K562 (cell line): ENCODE results near the gene DCAF6. TPM values are rescaled to one million over a fixed set of nuclear protein-coding genes. Genes with fewer than 3 reads are reported as not detected.

ENCODE experiments used
- ATAC-seq: fragments of 200-7000 bp; cut with Tn5 transposase; 3 replicates; pipeline ENCODE4 v1.9.1; 2020; ENCODE audit warnings: moderate library complexity
- BruUV-seq: library from RNA; stranded (reverse); fragments of 400-500 nt; replicated peaks from 2 replicates; lab custom pipeline; 2021; lab: Mats Ljungman, UMichigan
- CTCF ChIA-PET: fragments of 300-600 bp; formaldehyde crosslinking; extraction: SDS; loops from one replicate; lab custom pipeline; 2021; ENCODE audit warnings: low intra/inter-chr PET ratio; lab: Yijun Ruan, JAX
- POLR2A ChIA-PET: fragments of 300-600, 350-650 bp; sonication (Branson Sonifier 250); formaldehyde crosslinking; extraction: SDS; loops from one replicate; lab custom pipeline; 2021; ENCODE audit warnings: antibody characterized with exemption, inconsistent platforms; lab: Yijun Ruan, JAX
- DNase-seq, 4 experiments: peaks; one replicate each; pipeline versions ENCODE4 v3.0.0 to v3.0.0-alpha.2; 2011 to 2018; ENCODE audit warnings: low spot score in 3 of 4, mixed read lengths in 3 of 4; ENCODE audit errors: extremely low read depth in 1 of 4
- FAIRE-seq: peaks from 2 replicates; lab custom pipeline; 2011; peaks lifted over from hg19 to GRCh38; lab: Jason Lieb, UNC
- H2AFZ ChIP-seq: 2 replicates; pipeline ENCODE4 v1.6.0; 2011; ENCODE audit warnings: low read depth, low read length, control low read depth, inconsistent platforms
- H3K27ac ChIP-seq: fragments of 200-600 bp; 3 replicates; pipeline ENCODE4 v1.8.0; 2011; ENCODE audit warnings: low read depth, mild to moderate bottlenecking, control low read depth, inconsistent platforms, low read length, moderate library complexity, mixed read lengths; ENCODE audit errors: extremely low read depth
- H3K27me3 ChIP-seq, 2 experiments: fragments of 300-600 bp in 1 of 2; 2 replicates in 1 of 2; 3 replicates in 1 of 2; pipeline versions ENCODE4 v1.6.0 to v1.8.0; 2011; ENCODE audit warnings: inconsistent platforms in 2 of 2, low read length in 2 of 2, mild to moderate bottlenecking in 1 of 2, mixed read lengths in 1 of 2, moderate library complexity in 1 of 2; ENCODE audit not compliant: control insufficient read depth in 2 of 2, insufficient read depth in 2 of 2
- H3K36me3 ChIP-seq: fragments of 300-600 bp; 3 replicates; pipeline ENCODE4 v1.8.0; 2011; ENCODE audit warnings: mild to moderate bottlenecking, low read length, inconsistent platforms; ENCODE audit not compliant: control insufficient read depth, insufficient read depth
- H3K4me1 ChIP-seq, 2 experiments: fragments of 200-600 bp in 1 of 2; replicated peaks in 1 of 2; 2 replicates in 1 of 2; 3 replicates in 1 of 2; pipeline versions ENCODE4 v1.5.1 to v1.8.0; 2011; ENCODE audit warnings: inconsistent platforms in 2 of 2, low read length in 2 of 2, mild to moderate bottlenecking in 1 of 2, mixed read lengths in 1 of 2, moderate library complexity in 1 of 2; ENCODE audit not compliant: control insufficient read depth in 2 of 2, insufficient read depth in 2 of 2
- H3K4me2 ChIP-seq: 2 replicates; pipeline ENCODE4 v1.6.1; 2011; ENCODE audit warnings: low read length, control low read depth, inconsistent platforms, mixed read lengths; ENCODE audit not compliant: insufficient read depth
- H3K4me3 ChIP-seq: fragments of 200-600 bp; sonication (generic), shearing (Covaris generic); 2 replicates; pipeline ENCODE4 v1.5.1; 2016; ENCODE audit warnings: control low read depth, inconsistent platforms
- H3K79me2 ChIP-seq: fragments of 200-600 bp; 3 replicates; pipeline ENCODE4 v1.8.0; 2011; ENCODE audit warnings: low read length, inconsistent platforms; ENCODE audit not compliant: control insufficient read depth, insufficient read depth
- H3K9ac ChIP-seq, 2 experiments: 2 replicates each; pipeline versions ENCODE4 v1.6.0 to v1.6.1; 2011; ENCODE audit warnings: low read depth in 2 of 2, low read length in 2 of 2, control low read depth in 1 of 2, inconsistent platforms in 1 of 2, mild to moderate bottlenecking in 1 of 2, mixed read lengths in 1 of 2; ENCODE audit not compliant: insufficient read depth in 1 of 2
- H3K9me1 ChIP-seq: one replicate; pipeline ENCODE4 v1.6.0; 2011; ENCODE audit warnings: inconsistent platforms, mild to moderate bottlenecking, low read length, moderate library complexity; ENCODE audit not compliant: control insufficient read depth, insufficient read depth
- H3K9me3 ChIP-seq: replicated peaks from 2 replicates; pipeline ENCODE4 v1.5.1; 2011; ENCODE audit warnings: low read depth, low read length, inconsistent platforms; ENCODE audit not compliant: control insufficient read depth, insufficient read depth
- H4K20me1 ChIP-seq: replicated peaks from 2 replicates; pipeline ENCODE4 v1.6.1; 2011; ENCODE audit warnings: low read length, inconsistent platforms, mixed read lengths; ENCODE audit not compliant: control insufficient read depth, insufficient read depth
- ATF7 ChIP-seq: fragments of 450-650 bp; IDR thresholded peaks from 2 replicates; pipeline ENCODE4 v1.7.1; 2014; ENCODE audit warnings: mild to moderate bottlenecking, moderate library complexity
- ESRRA ChIP-seq: fragments of 450-650 bp; IDR thresholded peaks from 2 replicates; pipeline ENCODE4 v1.6.1; 2014; ENCODE audit warnings: low read depth, mild to moderate bottlenecking, moderate library complexity, borderline replicate concordance
- FOXJ2 ChIP-seq: fragments of 200-800 bp; sonication (Bioruptor generic); IDR thresholded peaks from 2 replicates; pipeline ENCODE4 v1.6.1; 2016; ENCODE audit warnings: missing genetic modification characterization, missing compliant biosample characterization
- MYC ChIP-seq, 2 experiments: fragments of 250-450 bp in 1 of 2; sonication (Bioruptor Pico) in 1 of 2; IDR thresholded peaks; 2 replicates each; pipeline versions ENCODE4 v1.5.1 to v1.6.1; 2012 to 2021; ENCODE audit warnings: low read depth in 2 of 2, borderline replicate concordance in 1 of 2, improper control_type of control experiment in 1 of 2, low read length in 1 of 2, mild to moderate bottlenecking in 1 of 2, moderate library complexity in 1 of 2
- RBFOX2 ChIP-seq: fragments of 200-400 bp; formaldehyde crosslinking; IDR thresholded peaks from 2 replicates; pipeline ENCODE4 v1.6.1; 2017; ENCODE audit warnings: low read depth, mild to moderate bottlenecking, low read length, moderate library complexity
- RFX5 ChIP-seq: IDR thresholded peaks from 2 replicates; pipeline ENCODE4 v1.6.1; 2011; ENCODE audit warnings: low read depth, mild to moderate bottlenecking, improper control_type of control experiment, low read length
- SRF ChIP-seq, 2 experiments: fragments of 250-450, 450-650 bp in 1 of 2; sonication (Bioruptor Pico) in 1 of 2; sonication (generic) in 1 of 2; formaldehyde crosslinking; IDR thresholded peaks; 2 replicates each; pipeline versions ENCODE4 v1.5.0 to v1.5.1; 2020 to 2022; ENCODE audit warnings: mild to moderate bottlenecking in 1 of 2, missing genetic modification reagents in 1 of 2
- TEAD1 ChIP-seq, 2 experiments: fragments of 450-650 bp in 1 of 2; sonication (generic) in 1 of 2; formaldehyde crosslinking; IDR thresholded peaks; 2 replicates each; pipeline versions ENCODE4 v1.4.0 to v1.8.0; 2020 to 2022; ENCODE audit warnings: mild to moderate bottlenecking in 2 of 2, missing genetic modification reagents in 1 of 2
- ZNF318 ChIP-seq, 2 experiments: fragments of 450-650 bp; IDR thresholded peaks; 2 replicates each; pipeline ENCODE4 v1.6.1; 2016; ENCODE audit warnings: mild to moderate bottlenecking in 2 of 2, borderline replicate concordance in 1 of 2, low read depth in 1 of 2, moderate library complexity in 1 of 2
- WGBS: fragments of 100-300 bp; shearing (Covaris generic); methylation state at CpG from one replicate; pipeline ENCODE4 v1.1.6; 2016; ENCODE audit warnings: low coverage, mixed read lengths; ENCODE audit not compliant: insufficient coverage; ENCODE audit errors: missing lambda C conversion rate; 5-methylcytosine and 5-hydroxymethylcytosine counted together
- in situ Hi-C: fragments of 300-500 bp; cut with MboI; formaldehyde crosslinking; loops from 4 replicates; pipeline ENCODE4 v1.15.0; 2018; ENCODE audit warnings: inconsistent platforms, mixed read lengths
- intact Hi-C: fragments of 100-400 bp; cut with micrococcal nuclease; formaldehyde crosslinking; loops from 2 replicates; pipeline ENCODE4 v1.14.2; 2022
- polyA plus RNA-seq, 8 experiments: library from polyadenylated mRNA; depleted of rRNA in 4 of 8; stranded (reverse) in 5 of 8; unstranded in 3 of 8; fragments of >200 nt; fragmentation: Nextera tagmentation in 2 of 8; fragmentation: Illumina TruSeq in 1 of 8; extraction: Ambion mirVana in 2 of 8; extraction: Trizol in 1 of 8; gene quantifications; 2 replicates each; pipeline versions ENCODE4 v1.2.1 to v1.2.3, GENCODE V29; 2011 to 2014; ENCODE audit warnings: inconsistent platforms in 1 of 8, missing spikeins in 1 of 8
- total RNA-seq, 7 experiments: library from RNA; depleted of rRNA in 6 of 7; stranded (reverse); fragments of >200 nt in 6 of 7; fragmentation: Illumina TruSeq in 2 of 7; extraction: Trizol in 2 of 7; gene quantifications; 2 replicates each; pipeline versions ENCODE4 v1.2.1 to v1.2.3, GENCODE V29; 2011 to 2021; ENCODE audit warnings: low replicate concordance in 1 of 7

DCAF6 gene
- total and polyA plus RNA-seq, 9 of the 15 experiments (the other 6 are each of a cell fraction or from before 2014, with no cell fraction given) = 19.1 to 102 (median 46.3) TPM

GRCh38 chr1:167934426-167935215 lies 1.9 kb upstream of the DCAF6 start:
- peak overlapping the region; percentile 98 for H3K4me2 ChIP-seq
- peak overlapping the region; percentile 98 for H3K27ac ChIP-seq
- H3K9ac ChIP-seq = peak overlapping the region; percentile 95 to 97; a peak in 3 of 4 replicates
- no peak for FAIRE-seq
- BruUV-seq = no TSS peak
- no peak; the same call in 2 of the 3 replicates for ATAC-seq
- intact Hi-C loops (loop anchor here (5.0 to 10.0 kb wide), 6 partner anchors 112 to 382 kb away; partner anchors contain the start of genes CREG1 and RCSD1), in situ Hi-C loops (no loop called here)
- H3K4me1 ChIP-seq = peaks cover 8 to 15% of the 10 kb centered on the region in 2 experiments; a peak in 4 of 5 replicates
- 0% methylated on average over 4 of the region's 4 CpGs for WGBS
- H3K4me3 ChIP-seq = peak overlapping the region; percentile 81
- DNase-seq = no peak
- H3K27me3 ChIP-seq = no peaks in the 10 kb centered on the region
- ChIA-PET CTCF (no interaction called here), POLR2A (interaction anchor here (0.7 to 3.1 kb wide), 11 partner anchors 7 to 292 kb away, joined by 3 to 24 read pairs (median 3); no protein-coding TSS in a partner anchor)
- no peaks in the 10 kb centered on the region for H3K9me3 ChIP-seq
- H2AFZ ChIP-seq = peak overlapping the region; percentile 84
- no peaks in the 10 kb centered on the region for H3K9me1 ChIP-seq
- peaks cover 97% of the 10 kb centered on the region for H3K79me2 ChIP-seq
- no peaks in the 10 kb centered on the region for H3K36me3 ChIP-seq
- 0 out of 2 replicates have a peak, but pooled peaks cover 9% of the 10 kb centered on the region for H4K20me1 ChIP-seq
- TF ChIP-seq RBFOX2 (no peak), SRF (CRISPR knock-in tag; IDR thresholded peaks at IDR 0.05) (no peak), ATF7 (peak; percentile 36; the same call in 1 of the 2 replicates), ESRRA (peak; percentile 79), FOXJ2 (tag) (peak; percentile 40; the same call in 1 of the 2 replicates), MYC (IDR thresholded peaks at IDR 0.05; ENCODE audit: low read depth, low read length) (0 out of 2 replicates have a peak, but pooled peaks have one; percentile 14), MYC (CRISPR knock-in tag; IDR thresholded peaks at IDR 0.05; ENCODE audit: borderline replicate concordance, low read depth) (no peak), ZNF318 (IDR thresholded peaks at IDR 0.05; ENCODE audit: borderline replicate concordance in 1 of 2, low read depth in 1 of 2) (0 out of 4 replicates have a peak, but pooled peaks of 1 of the 2 experiments have one; percentile 39), TEAD1 (CRISPR knock-in tag; IDR thresholded peaks at IDR 0.05) (no peak), RFX5 (no peak)
